GM18498 (cell line): ENCODE results near the gene ACP1.

Experiments used
- ATAC-seq: cut with Tn5 transposase; IDR thresholded peaks from one replicate; pipeline ENCODE4 v1.9.1; 2021; ENCODE audit warnings: mild to moderate bottlenecking, moderate library complexity; ENCODE audit not compliant: unreplicated experiment

ACP1 gene

DNA sequence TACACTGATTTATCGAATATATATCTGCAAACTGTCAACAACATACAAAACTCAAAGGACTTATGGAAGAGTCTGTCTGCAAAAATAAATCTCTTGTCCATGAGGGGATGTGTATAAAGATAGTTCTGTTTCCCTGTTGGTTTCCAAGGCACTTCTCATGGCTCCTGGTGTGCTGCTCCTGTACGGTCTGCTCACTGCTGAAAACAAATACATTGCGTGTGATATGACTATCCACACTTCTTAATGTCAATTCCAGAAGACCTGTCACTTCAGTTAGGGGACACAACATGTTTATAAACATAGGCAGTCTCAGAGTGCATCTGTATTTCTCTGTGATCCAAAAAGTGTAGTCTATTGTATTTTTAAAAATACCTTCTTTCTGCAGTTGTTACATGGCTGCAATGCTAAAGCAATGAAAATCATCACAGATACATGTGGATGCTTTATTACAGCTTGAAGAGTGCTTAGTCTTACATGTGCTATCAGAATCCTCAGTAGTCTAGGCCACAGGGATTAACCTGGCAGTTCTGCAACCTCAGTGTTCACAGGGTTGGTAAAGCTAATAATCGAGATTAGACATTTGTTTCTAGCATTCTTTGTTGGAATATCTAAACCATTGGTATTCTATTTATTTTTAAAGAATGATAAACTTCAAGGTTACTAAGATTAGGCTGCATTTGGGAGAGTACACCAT is 15.4 kb downstream of the ACP1 start:
- no peak for ATAC-seq

DNA sequence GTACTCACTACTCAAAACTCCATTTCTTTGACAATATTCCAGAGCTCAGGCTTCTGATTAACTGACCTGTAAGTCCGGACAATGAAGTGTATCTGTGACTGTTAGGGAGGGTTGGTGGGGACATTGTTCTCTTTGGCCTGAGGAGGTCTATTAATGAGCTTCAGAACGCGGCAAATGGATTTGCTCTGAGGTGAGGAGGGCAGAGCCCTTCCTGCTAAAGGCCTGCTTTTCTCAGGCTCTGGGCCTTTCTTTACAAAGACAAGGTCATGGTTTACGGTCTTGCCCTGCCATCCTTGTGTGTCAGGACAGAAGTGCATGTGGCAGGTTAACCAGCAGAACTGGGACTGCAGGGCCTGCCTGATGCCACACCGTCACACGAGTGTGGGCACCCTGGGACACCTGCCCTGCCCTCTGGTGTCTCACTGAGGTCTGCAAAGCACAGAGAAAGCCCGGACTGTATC is 15.9 kb downstream of the ACP1 start:
- ATAC-seq = no peak

- ATAC-seq = no peak
These were observed 16.6 kb downstream of the ACP1 start for GRCh38 chr2:281381-281780.

- no peak for ATAC-seq
These were observed 17.9 kb downstream of the ACP1 start for GRCh38 chr2:282371-283263.

DNA sequence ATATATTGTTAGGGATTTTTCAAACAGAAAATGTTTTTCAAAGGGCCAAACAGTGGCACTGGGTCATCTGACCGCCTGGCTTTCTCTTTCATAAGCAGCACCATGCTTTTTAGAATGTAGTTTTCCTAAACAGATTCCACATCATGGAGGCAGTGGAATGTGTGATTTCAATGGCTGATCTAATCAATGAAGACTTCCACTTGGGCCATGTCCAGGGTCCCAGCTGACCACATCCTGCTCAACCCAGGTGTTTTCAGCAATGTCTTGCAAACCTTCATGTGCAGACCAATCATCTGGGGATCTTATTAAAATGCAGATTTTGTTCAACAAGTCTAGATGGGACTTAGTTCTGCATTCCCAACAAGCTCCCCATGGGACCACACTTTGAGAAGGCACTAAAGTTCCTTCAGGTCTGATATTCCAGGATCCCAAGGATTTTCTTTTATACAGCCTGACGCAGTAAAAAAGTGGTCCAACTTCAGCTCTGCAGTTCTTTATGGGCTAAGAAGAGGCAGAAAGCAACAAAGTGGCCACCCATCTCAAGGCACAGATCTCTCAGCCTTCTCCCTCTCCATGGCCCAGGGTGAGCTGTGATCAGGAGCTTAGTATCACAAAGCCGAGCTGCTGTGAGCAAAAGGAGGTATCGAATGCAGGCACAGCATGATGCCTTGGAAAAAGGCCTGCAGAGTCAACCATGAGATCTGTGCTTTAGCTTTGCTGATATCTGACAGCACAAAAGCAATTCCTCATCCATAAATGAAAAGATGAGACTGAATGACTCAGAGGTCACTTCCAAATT is 19.4 kb downstream of the ACP1 start:
- ATAC-seq = no peak

- ATAC-seq = no peak
These were observed 20.2 kb downstream of the ACP1 start for GRCh38 chr2:284896-285492.

GRCh38 chr2:285531-285930 is 20.8 kb downstream of the ACP1 start:
- no peak for ATAC-seq

GRCh38 chr2:286035-286434 is 21.3 kb downstream of the ACP1 start:
- ATAC-seq = no peak

GRCh38 chr2:286774-287392 is 22.1 kb downstream of the ACP1 start:
- ATAC-seq = no peak

DNA sequence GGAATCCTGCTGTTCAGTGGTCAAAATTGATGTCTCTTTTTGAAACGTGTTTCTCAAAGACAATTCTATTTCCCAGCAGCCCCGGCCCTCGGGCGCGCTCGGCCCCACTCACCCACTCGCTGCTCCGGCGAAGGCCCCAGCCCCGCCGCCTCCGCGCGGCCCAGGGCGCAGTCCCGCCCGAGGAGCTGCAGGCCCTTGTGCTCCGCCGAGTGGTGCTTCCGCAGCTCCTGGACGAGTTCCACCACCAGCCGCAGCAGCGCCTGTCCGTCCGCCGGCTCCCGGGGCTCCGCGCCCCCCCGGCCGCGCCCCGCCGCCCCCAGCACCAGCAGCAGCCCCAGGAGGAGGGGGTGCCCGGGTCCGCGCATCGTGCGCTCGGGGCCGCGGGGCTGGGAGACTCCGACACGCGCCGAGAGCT is 22.7 kb downstream of the ACP1 start:
- peak; percentile 48 for ATAC-seq

GRCh38 chr2:287911-288757 is 23.4 kb downstream of the ACP1 start, which contains the start of gene ALKAL2:
Gene ALKAL2 (minus strand): TSS chr2:288091. CDS start chr2:287835, 256 bp downstream.
- ATAC-seq = no peak

GRCh38 chr2:288758-289361 is 24.1 kb downstream of the ACP1 start:
- ATAC-seq = no peak

DNA sequence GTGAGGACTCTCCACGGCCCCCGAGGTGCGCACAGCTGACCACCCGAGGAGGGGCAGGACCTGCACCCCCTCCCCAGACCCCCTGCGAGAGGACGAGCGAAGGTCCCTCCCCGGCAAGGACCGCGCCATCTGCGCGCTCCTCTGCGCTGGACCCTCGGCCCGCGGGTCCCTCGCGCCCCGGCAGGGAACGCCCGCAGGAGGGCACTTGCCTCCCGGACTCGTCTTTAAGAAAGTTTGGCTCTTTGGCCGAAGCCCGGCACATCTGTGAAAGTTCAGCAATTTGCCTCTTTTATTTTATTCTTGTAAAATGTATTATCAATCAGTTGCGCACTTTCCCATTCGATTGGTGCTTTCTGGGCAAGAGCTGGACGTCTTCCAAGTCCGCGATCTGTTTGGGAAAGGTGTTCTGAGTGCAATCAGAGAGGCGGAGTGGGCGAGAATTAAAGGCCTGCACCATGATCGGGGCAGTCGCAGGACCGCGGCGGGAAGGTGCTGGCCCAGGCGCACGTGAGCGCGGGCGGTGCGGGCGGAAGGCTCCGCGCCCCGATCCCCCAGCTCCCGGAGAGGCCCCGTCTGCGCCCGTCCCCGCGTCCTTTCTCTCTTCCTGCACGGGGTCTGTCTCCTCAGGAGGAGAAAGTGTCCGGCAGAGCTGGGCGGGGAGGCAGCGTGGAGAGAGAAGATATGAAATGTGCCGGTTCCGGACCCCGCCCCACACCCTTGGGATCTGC is 24.8 kb downstream of the ACP1 start:
- ATAC-seq = no peak

DNA sequence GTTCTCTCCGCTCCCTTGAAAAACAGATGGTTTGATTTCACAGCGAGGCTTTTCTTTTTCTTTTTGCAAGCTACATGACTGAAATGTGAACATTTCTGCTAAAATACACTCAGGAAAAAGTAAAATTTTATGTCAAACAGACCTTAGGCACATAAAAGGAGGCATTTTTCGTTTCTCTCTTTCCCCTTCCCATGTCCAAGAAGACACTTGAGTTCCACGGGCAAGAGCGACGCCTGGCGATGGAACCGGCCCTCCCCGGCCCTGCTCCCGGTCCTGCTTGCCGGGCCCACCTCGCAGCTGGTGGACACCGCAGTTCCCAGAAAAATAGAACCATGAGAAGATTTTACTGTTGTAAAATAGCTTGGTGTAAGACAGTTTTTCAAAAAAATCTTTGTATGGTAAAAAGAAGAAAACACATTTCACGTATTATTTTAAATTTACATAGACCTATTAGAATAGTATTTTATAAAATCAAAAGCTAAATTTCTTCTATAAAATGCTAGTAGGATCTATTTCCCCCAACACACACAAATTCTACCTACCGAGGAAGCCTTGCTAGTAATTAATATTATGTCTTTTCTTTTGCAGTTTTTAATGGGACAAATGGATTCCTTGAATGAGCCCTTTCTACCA is 25.5 kb downstream of the ACP1 start:
- no peak for ATAC-seq

- ATAC-seq = no peak
These were observed 30.3 kb downstream of the ACP1 start for GRCh38 chr2:295090-295489.

DNA sequence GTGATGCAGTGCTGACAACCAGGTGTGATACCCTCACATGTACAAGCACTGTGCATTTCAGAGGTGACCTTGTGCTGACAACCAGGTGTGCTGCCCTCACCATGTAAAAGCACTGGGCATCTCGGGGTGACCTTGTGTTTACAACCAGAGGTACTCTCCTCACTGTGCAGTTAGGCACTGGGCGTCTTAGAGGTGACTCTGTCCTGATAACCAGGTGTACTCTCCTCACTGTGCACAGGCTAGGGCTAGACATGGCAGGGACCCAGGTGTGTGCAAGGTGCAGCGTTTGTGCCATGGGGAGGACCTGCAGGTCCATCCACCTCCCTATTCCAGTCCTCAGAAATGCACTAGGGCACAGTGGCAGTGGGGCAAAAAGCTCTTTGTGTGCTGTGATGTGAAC is 31.6 kb downstream of the ACP1 start:
- no peak for ATAC-seq

DNA sequence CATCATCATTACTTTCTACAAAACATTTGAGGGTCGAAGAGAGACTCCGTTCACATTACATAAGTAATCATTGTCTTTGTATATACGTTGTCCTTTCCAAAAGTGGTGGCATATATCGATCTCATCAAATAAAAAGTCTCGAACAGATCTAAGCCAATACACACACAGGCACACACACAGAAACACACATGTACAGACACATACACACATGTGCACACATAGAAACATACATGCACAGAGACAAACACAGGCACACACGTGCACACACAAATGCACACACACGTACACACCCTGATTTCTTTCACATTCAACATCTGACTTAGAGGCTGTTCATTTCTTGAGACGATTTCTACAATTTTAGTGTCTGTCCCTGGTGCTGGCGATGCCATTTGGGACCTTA is 40.6 kb downstream of the ACP1 start:
- ATAC-seq = no peak
